Measurements from ENCODE around the gene COQ5. TPM values are rescaled to one million over a fixed set of nuclear protein-coding genes. Genes with fewer than 3 reads are reported as not detected.
A peak's percentile ranks its signal among the peaks of the same experiment; 100 is the strongest.

COQ5 gene
- total and polyA plus RNA-seq, 2 donors from 2014 or later, result 26.5 to 60.8 TPM

- no peak for FAIRE-seq
- intact Hi-C loops (cut with DNase I), result no loop called here
- peak within 1 kb of the TSS; percentile 65 to 88 (median 66) for H3K9ac ChIP-seq (ENCODE audit: low read length in 3 of 3)
- H3K27me3 ChIP-seq (ENCODE audit: control insufficient read depth, insufficient read depth, low read length), result no peaks in the 10 kb centered on the region
- DNase-seq, result peak; percentile 98
- peak within 1 kb of the TSS; percentile 78 to 89 (median 87) for H3K4me3 ChIP-seq (ENCODE audit: low read length in 3 of 3)
- peak within 1 kb of the TSS; percentile 91 to 92 for H3K27ac ChIP-seq (ENCODE audit: low read depth in 2 of 2, low read length in 2 of 2)
- H3K9me3 ChIP-seq (ENCODE audit: control insufficient read depth in 2 of 3, insufficient read depth in 1 of 3, low read length in 3 of 3), result no peaks in the 10 kb centered on the region
- TF ChIP-seq CTCF (IDR thresholded peaks at IDR 0.05; ENCODE audit: borderline replicate concordance, extremely low read depth, insufficient read depth), result no peak
- H3K4me1 ChIP-seq (ENCODE audit: control insufficient read depth in 2 of 3, insufficient read depth in 2 of 3, low read depth in 1 of 3, low read length in 3 of 3), result peaks cover 3 to 8% (median 3%) of the 10 kb centered on the region in 3 donors
- peaks cover 0 to 20% (median 3%) of the 10 kb centered on the region in 3 donors for H3K36me3 ChIP-seq (ENCODE audit: control insufficient read depth in 2 of 3, insufficient read depth in 3 of 3, low read length in 3 of 3)
These were observed 33.1 kb downstream of the COQ5 start, which contains the start of gene DYNLL1 for GRCh38 chr12:120495731-120496412. DYNLL1 (plus strand) TSS chr12:120496113; CDS start chr12:120496422, 309 bp downstream.

- H3K27ac ChIP-seq (ENCODE audit: low read depth in 2 of 2, low read length in 2 of 2), result no peak overlapping the region
- H3K36me3 ChIP-seq (ENCODE audit: control insufficient read depth in 2 of 3, insufficient read depth in 3 of 3, low read length in 3 of 3), result peaks cover 0 to 14% (median 3%) of the 10 kb centered on the region in 3 donors
- intact Hi-C loops (cut with DNase I), result no loop called here
- peak overlapping the region in 2 of 3 donors; percentile 1 to 62 for H3K9ac ChIP-seq (ENCODE audit: low read length in 3 of 3)
- FAIRE-seq, result no peak
- H3K27me3 ChIP-seq (ENCODE audit: control insufficient read depth, insufficient read depth, low read length), result no peaks in the 10 kb centered on the region
- DNase-seq, result peak in 3 of 5 donors; percentile 33 to 58 (median 37)
- peak overlapping the region; percentile 72 to 87 (median 78) for H3K4me3 ChIP-seq (ENCODE audit: low read length in 3 of 3)
- H3K4me1 ChIP-seq (ENCODE audit: control insufficient read depth in 2 of 3, insufficient read depth in 2 of 3, low read depth in 1 of 3, low read length in 3 of 3), result peaks cover 3 to 8% (median 3%) of the 10 kb centered on the region in 3 donors
- H3K9me3 ChIP-seq (ENCODE audit: control insufficient read depth in 2 of 3, insufficient read depth in 1 of 3, low read length in 3 of 3), result no peaks in the 10 kb centered on the region
- no peak for TF ChIP-seq CTCF (IDR thresholded peaks at IDR 0.05; ENCODE audit: borderline replicate concordance, extremely low read depth, insufficient read depth)
These were observed 33.7 kb downstream of the COQ5 start for GRCh38 chr12:120495186-120495730.

- FAIRE-seq, result no peak
- no peak overlapping the region for H3K4me3 ChIP-seq (ENCODE audit: low read length in 3 of 3)
- H3K4me1 ChIP-seq (ENCODE audit: control insufficient read depth in 2 of 3, insufficient read depth in 2 of 3, low read depth in 1 of 3, low read length in 3 of 3), result peaks cover 0 to 5% (median 0%) of the 10 kb centered on the region in 3 donors
- no peak for DNase-seq
- H3K9me3 ChIP-seq (ENCODE audit: control insufficient read depth in 2 of 3, insufficient read depth in 1 of 3, low read length in 3 of 3), result no peaks in the 10 kb centered on the region
- no peaks in the 10 kb centered on the region for H3K27me3 ChIP-seq (ENCODE audit: control insufficient read depth, insufficient read depth, low read length)
- H3K9ac ChIP-seq (ENCODE audit: low read length in 3 of 3), result no peak overlapping the region
- intact Hi-C loops (cut with DNase I), result no loop called here
- TF ChIP-seq CTCF (IDR thresholded peaks at IDR 0.05; ENCODE audit: borderline replicate concordance, extremely low read depth, insufficient read depth), result no peak
- no peaks in the 10 kb centered on the region for H3K36me3 ChIP-seq (ENCODE audit: control insufficient read depth in 2 of 3, insufficient read depth in 3 of 3, low read length in 3 of 3)
- H3K27ac ChIP-seq (ENCODE audit: low read depth in 2 of 2, low read length in 2 of 2), result no peak overlapping the region
These were observed 38.0 kb downstream of the COQ5 start for GRCh38 chr12:120490833-120491512.

Measured in kidney (tissue), 14 donors.